Suppressor macrophage treated with lipopolysaccharide for 4 hours (primary cell): ENCODE measurements around the gene LRRTM3.

Source experiments
- DNase-seq: peaks from one replicate; pipeline ENCODE4 v3.0.0-alpha.2; 2020

Gene LRRTM3

GRCh38 chr10:66940965-66941364 lies 15.1 kb downstream of the LRRTM3 start:
- no peak for DNase-seq

GRCh38 chr10:66941491-66941890 lies 15.7 kb downstream of the LRRTM3 start:
- no peak for DNase-seq

GRCh38 chr10:66942407-66942806 lies 16.6 kb downstream of the LRRTM3 start:
- DNase-seq, result no peak

- no peak for DNase-seq
Measured at GRCh38 chr10:66943590-66943989, 17.8 kb downstream of the LRRTM3 start.

GRCh38 chr10:66951896-66952295 lies 26.1 kb downstream of the LRRTM3 start:
- DNase-seq, result no peak

- no peak for DNase-seq
Measured at GRCh38 chr10:66958466-66958865, 32.6 kb downstream of the LRRTM3 start.

- DNase-seq, result no peak
Measured at GRCh38 chr10:66964946-66965345, 39.1 kb downstream of the LRRTM3 start.

GRCh38 chr10:66980246-66980815 lies 54.5 kb downstream of the LRRTM3 start:
- DNase-seq, result no peak

- DNase-seq, result no peak
Measured at GRCh38 chr10:66981361-66982052, 55.7 kb downstream of the LRRTM3 start.

GRCh38 chr10:66982053-66982420 lies 56.2 kb downstream of the LRRTM3 start:
- no peak for DNase-seq

GRCh38 chr10:66982792-66983474 lies 57.1 kb downstream of the LRRTM3 start:
- no peak for DNase-seq

GRCh38 chr10:66983475-66983818 lies 57.6 kb downstream of the LRRTM3 start:
- DNase-seq, result no peak

GRCh38 chr10:66990143-66990830 lies 64.5 kb downstream of the LRRTM3 start:
- no peak for DNase-seq

- no peak for DNase-seq
Measured at GRCh38 chr10:66996996-66997395, 71.2 kb downstream of the LRRTM3 start.

GRCh38 chr10:66999762-67000545 lies 74.1 kb downstream of the LRRTM3 start:
- DNase-seq, result no peak

GRCh38 chr10:67004690-67005089 lies 78.9 kb downstream of the LRRTM3 start:
- no peak for DNase-seq

- DNase-seq, result no peak
Measured at GRCh38 chr10:67005981-67006380, 80.1 kb downstream of the LRRTM3 start.

GRCh38 chr10:67011480-67011879 lies 85.6 kb downstream of the LRRTM3 start:
- no peak for DNase-seq

GRCh38 chr10:67011981-67012380 lies 86.1 kb downstream of the LRRTM3 start:
- peak; percentile 1 for DNase-seq

GRCh38 chr10:67015225-67015624 lies 89.4 kb downstream of the LRRTM3 start:
- DNase-seq, result peak; percentile 12

- DNase-seq, result no peak
Measured at GRCh38 chr10:67017218-67017617, 91.4 kb downstream of the LRRTM3 start.

- no peak for DNase-seq
Measured at GRCh38 chr10:67022099-67022498, 96.3 kb downstream of the LRRTM3 start.

- no peak for DNase-seq
Measured at GRCh38 chr10:67033878-67034277, 108.0 kb downstream of the LRRTM3 start.
